ENCODE results near the gene PCDHGA10. TPM values are rescaled to one million over a fixed set of nuclear protein-coding genes. Genes with fewer than 3 reads are reported as not detected.
"Not testable (repeated sequence)": the region's sequence is repeated elsewhere in the genome, so short reads cannot be mapped to it uniquely, and the experiment has no call there.

The PCDHGA10 gene
- total RNA-seq, 2 experiments from 2014 or later = 0.08 TPM; not detected in 1

- Mint-ChIP-seq H3K9me3 (peaks cover 19% of the 10 kb centered on the region), H3K27me3 (peaks cover 86% of the 10 kb centered on the region), H3K36me3 (ENCODE audit: low read depth) (peaks cover 20% of the 10 kb centered on the region), H3K27ac (no peak overlapping the region), H3K4me3 (no peak overlapping the region), H3K4me1 (ENCODE audit: low read depth) (no peaks in the 10 kb centered on the region)
- Histone ChIP-seq H3K36me3 (ENCODE audit: insufficient read depth, low read length) (no peaks in the 10 kb centered on the region), H3K4me3 (ENCODE audit: low read length) (no peak overlapping the region), H3K4me1 (ENCODE audit: insufficient read depth, low read length) (no peaks in the 10 kb centered on the region), H3K27ac (ENCODE audit: low read depth in 1 of 2, low read length in 2 of 2) (no peak overlapping the region), H3K27me3 (ENCODE audit: control insufficient read depth in 1 of 2, insufficient read depth in 2 of 2, low read length in 2 of 2) (peaks cover 53 to 87% of the 10 kb centered on the region in 2 experiments), H3K9me3 (ENCODE audit: control insufficient read depth in 1 of 2, insufficient read depth in 1 of 2, low read length in 2 of 2) (peaks cover 47 to 54% of the 10 kb centered on the region in 2 experiments)
- CTCF ChIA-PET = no interaction called here
- no peak for TF ChIP-seq CTCF (IDR thresholded peaks at IDR 0.05)
- intact Hi-C loops (cut with DNase I, micrococcal nuclease) = no loop called here
- ATAC-seq (ENCODE audit: poor library complexity) = no peak
- no peak for DNase-seq
- POLR2A ChIA-PET = no interaction called here
These were observed 19.5 kb upstream of the PCDHGA10 start for GRCh38 chr5:141393267-141393666.

GRCh38 chr5:141394401-141395187 is 18.2 kb upstream of the PCDHGA10 start:
- not testable (repeated sequence) for H3K27ac Mint-ChIP-seq, H3K4me3 Mint-ChIP-seq
- CTCF ChIA-PET = interaction anchor here (1.0 to 1.3 kb wide), 2 partner anchors 13 to 163 kb away, joined by 3 read pairs; partner anchors contain the start of gene PCDHGB6

GRCh38 chr5:141397756-141398551 is 14.8 kb upstream of the PCDHGA10 start, which contains the start of gene PCDHGB5:
Gene PCDHGB5, plus strand, starts transcription at chr5:141397947. Its CDS starts 181 bp downstream, at chr5:141398128.
- H3K4me3 ChIP-seq (ENCODE audit: low read length); H3K4me1 ChIP-seq (ENCODE audit: insufficient read depth, low read length); H3K4me1 Mint-ChIP-seq (ENCODE audit: low read depth); intact Hi-C loops (cut with DNase I, micrococcal nuclease); H3K27ac ChIP-seq (ENCODE audit: low read depth in 1 of 2, low read length in 2 of 2); H3K27ac Mint-ChIP-seq; H3K36me3 ChIP-seq (ENCODE audit: insufficient read depth, low read length): not testable (repeated sequence)
- Mint-ChIP-seq H3K27me3 (peaks cover 78% of the 10 kb centered on the region), H3K9me3 (peaks cover 10% of the 10 kb centered on the region), H3K36me3 (ENCODE audit: low read depth) (peaks cover 25% of the 10 kb centered on the region), H3K4me3 (peak within 1 kb of the TSS; percentile 11)
- peak in 6 of 14 experiments; percentile 34 to 50 (median 40) for DNase-seq
- peaks cover 55 to 80% of the 10 kb centered on the region in 2 experiments for H3K27me3 ChIP-seq (ENCODE audit: control insufficient read depth in 1 of 2, insufficient read depth in 2 of 2, low read length in 2 of 2)
- CTCF ChIA-PET = interaction anchor here (0.8 to 3.0 kb wide), 11 partner anchors 15 to 166 kb away, joined by 3 to 11 read pairs (median 6); partner anchors contain the start of genes PCDHGA1, PCDHGA10, PCDHGA5 and PCDHGB3
- H3K9me3 ChIP-seq (ENCODE audit: control insufficient read depth in 1 of 2, insufficient read depth in 1 of 2, low read length in 2 of 2) = peaks cover 30 to 55% of the 10 kb centered on the region in 2 experiments
- POLR2A ChIA-PET = interaction anchor here (0.7 kb wide), 1 partner anchor 86 kb away, joined by 3 read pairs; the partner anchor contains the start of gene PCDHGC4
- ATAC-seq (ENCODE audit: poor library complexity) = peak; percentile 68
- TF ChIP-seq CTCF (IDR thresholded peaks at IDR 0.05) = peak; percentile 20

More at GRCh38 chr5:141394401-141395187, 18.2 kb upstream of the PCDHGA10 start:
- H3K4me1 ChIP-seq (ENCODE audit: insufficient read depth, low read length); H3K4me1 Mint-ChIP-seq (ENCODE audit: low read depth); ATAC-seq (ENCODE audit: poor library complexity); H3K36me3 ChIP-seq (ENCODE audit: insufficient read depth, low read length); intact Hi-C loops (cut with DNase I, micrococcal nuclease); H3K4me3 ChIP-seq (ENCODE audit: low read length); POLR2A ChIA-PET; DNase-seq; H3K27ac ChIP-seq (ENCODE audit: low read depth in 1 of 2, low read length in 2 of 2): not testable (repeated sequence)
- peaks cover 30% of the 10 kb centered on the region for H3K36me3 Mint-ChIP-seq (ENCODE audit: low read depth)
- Histone ChIP-seq H3K9me3 (ENCODE audit: control insufficient read depth in 1 of 2, insufficient read depth in 1 of 2, low read length in 2 of 2) (peaks cover 49 to 55% of the 10 kb centered on the region in 2 experiments), H3K27me3 (ENCODE audit: control insufficient read depth in 1 of 2, insufficient read depth in 2 of 2, low read length in 2 of 2) (peaks cover 49 to 85% of the 10 kb centered on the region in 2 experiments)
- peaks cover 88% of the 10 kb centered on the region for H3K27me3 Mint-ChIP-seq
- peaks cover 15% of the 10 kb centered on the region for H3K9me3 Mint-ChIP-seq
